Adrenal gland (tissue), 12 donors: ENCODE results near the gene PTX4. TPM values are rescaled to one million over a fixed set of nuclear protein-coding genes. Genes with fewer than 3 reads are reported as not detected.
A peak's percentile ranks its signal among the peaks of the same experiment; 100 is the strongest.

Experiments used
- DNase-seq, 7 donors: peaks; one replicate each; pipeline ENCODE4 v3.0.0-alpha.2; 2019 to 2020
- H3K27ac ChIP-seq, 5 donors: fragments of 200-600 bp; sonication (generic) in 4 of 5; 1 replicate in 3 of 5; 2 replicates in 2 of 5; pipeline versions ENCODE4 v1.5.1 to v1.8.0; 2016 to 2020; ENCODE audit warnings: mild to moderate bottlenecking in 1 of 5
- H3K27me3 ChIP-seq: fragments of 200-600 bp; 2 replicates; pipeline ENCODE4 v1.8.0; 2021
- H3K36me3 ChIP-seq, 2 donors: fragments of 200-600 bp; replicated peaks in 1 of 2; 1 replicate in 1 of 2; 2 replicates in 1 of 2; pipeline versions ENCODE4 v1.5.1 to v1.8.0; 2018 to 2022
- H3K4me1 ChIP-seq, 2 donors: fragments of 200-600 bp; replicated peaks in 1 of 2; 1 replicate in 1 of 2; 2 replicates in 1 of 2; pipeline versions ENCODE4 v1.5.1 to v1.8.0; 2018 to 2021
- H3K4me3 ChIP-seq, 4 donors: fragments of 200-600 bp; sonication (generic) in 3 of 4; one replicate each; pipeline ENCODE4 v1.5.1; 2016 to 2018
- H3K9me3 ChIP-seq, 3 donors: fragments of 200-600 bp; sonication (generic) in 1 of 3; replicated peaks in 1 of 3; 1 replicate in 2 of 3; 2 replicates in 1 of 3; pipeline versions ENCODE4 v1.5.1 to v1.8.0; 2016 to 2021
- POLR2A ChIP-seq, 2 donors: fragments of 450-650 bp; IDR thresholded peaks; one replicate each; pipeline ENCODE4 v1.6.1; 2017; ENCODE audit warnings: antibody characterized with exemption in 2 of 2, mild to moderate bottlenecking in 2 of 2, moderate library complexity in 1 of 2
- WGBS, 4 donors: extraction: QIAGEN DNeasy Blood & Tissue Kit in 2 of 4; methylation state at CpG; one replicate each; pipeline versions ENCODE4 v1.1.5 to v1.1.7; 2013 to 2017; 5-methylcytosine and 5-hydroxymethylcytosine counted together
- intact Hi-C, 2 donors: fragments of 100-400 bp; cut with DNase I; formaldehyde crosslinking; loops; one replicate each; pipeline versions ENCODE4 v1.14.1 to v1.15.0; 2022 to 2023
- polyA plus RNA-seq, 3 donors: library from polyadenylated mRNA; stranded (reverse); fragments of 200-250 nt in 2 of 3; fragments of 350-450 nt in 1 of 3; fragmentation: Illumina TruSeq in 1 of 3; extraction: RNeasy Lipid Tissue Mini Kit (QIAGEN cat#74804) in 1 of 3; gene quantifications; one replicate each; pipeline ENCODE4 v1.2.3, GENCODE V29; 2013 to 2014
- total RNA-seq, 9 donors: library from RNA; depleted of rRNA in 4 of 9; stranded (reverse); fragments of >200 nt in 4 of 9; fragments of 120-200 nt in 1 of 9; fragmentation: NEBNext Ultra II Directional in 1 of 9; extraction: Animal tissue kit (Norgen Biotek cat#: 25700) in 1 of 9; gene quantifications; one replicate each; pipeline versions ENCODE4 v1.1.0 to v1.2.4, GENCODE V29; 2013 to 2023
- TF ChIP-seq, protein P1 (sequence below), 6 experiments: fragments of 450-650 bp in 4 of 6; fragments of 200-600 bp in 2 of 6; sonication (generic) in 1 of 6; IDR thresholded peaks; 1 replicate in 5 of 6; 2 replicates in 1 of 6; pipeline versions ENCODE4 v1.5.1 to v1.8.0; 2016 to 2021; ENCODE audit warnings: antibody characterized with exemption in 6 of 6, mild to moderate bottlenecking in 2 of 6, moderate library complexity in 1 of 6
- donor health status: healthy with polysubstance abuse.
- donor health status: Bipolar disorder and iron deficiency.
- donor health status: DM: yes; HTN: yes; CAD: no.
- donor health status: DM: no; HTN: no; CAD: no.
- donor health status: DM: no; HTN: no; CAD: no.
- donor health status: DM: yes; HTN: yes; CAD: no.

Gene PTX4
- total and polyA plus RNA-seq, 12 donors = 0.16 to 1.4 (median 0.57) TPM; not detected in 4

DNA sequence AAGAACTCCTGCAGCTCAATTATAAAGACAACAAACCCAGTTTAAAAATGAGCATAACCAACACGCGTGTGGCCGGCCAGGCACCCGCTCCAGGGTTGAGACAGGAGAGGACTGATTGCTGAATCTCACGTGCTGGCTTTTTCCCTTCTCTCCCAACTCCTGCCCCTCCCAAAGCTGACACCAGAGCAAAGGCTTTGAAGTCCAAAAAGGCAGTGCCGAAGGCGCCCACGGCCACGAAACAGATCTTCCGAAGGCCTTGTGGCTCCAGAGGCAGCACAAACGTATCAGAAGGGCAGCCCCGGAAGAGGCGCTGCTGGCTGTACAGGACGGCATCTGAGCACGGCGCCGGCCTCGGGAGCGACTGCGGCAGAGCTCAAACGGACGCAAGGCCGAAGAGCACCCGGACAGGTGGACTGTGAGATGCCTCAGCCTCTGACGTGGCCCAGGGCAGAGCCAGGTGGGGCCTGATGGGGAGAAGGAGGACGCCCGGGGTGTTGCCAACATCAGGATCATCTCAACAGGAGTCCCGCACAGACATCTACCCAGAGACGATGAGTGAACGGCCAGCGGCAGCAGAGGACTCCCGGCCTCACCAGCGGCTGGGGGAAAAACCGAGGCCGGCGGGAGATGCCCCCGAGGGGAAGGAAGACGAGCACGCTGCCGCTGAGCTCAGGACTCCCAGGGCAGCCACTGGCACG lies 24.4 kb downstream of the PTX4 start:
- intact Hi-C loops = no loop called here
- Histone ChIP-seq H3K27me3 (no peaks in the 10 kb centered on the region), H3K4me1 (peaks cover 8 to 24% of the 10 kb centered on the region in 2 donors), H3K36me3 (peaks cover 0 to 15% of the 10 kb centered on the region in 2 donors), H3K27ac (peak overlapping the region in 1 of 5 donors; percentile 46), H3K9me3 (no peaks in the 10 kb centered on the region), H3K4me3 (no peak overlapping the region)
- no peak for TF ChIP-seq POLR2A (IDR thresholded peaks at IDR 0.05)
- TF ChIP-seq, protein P1, sequence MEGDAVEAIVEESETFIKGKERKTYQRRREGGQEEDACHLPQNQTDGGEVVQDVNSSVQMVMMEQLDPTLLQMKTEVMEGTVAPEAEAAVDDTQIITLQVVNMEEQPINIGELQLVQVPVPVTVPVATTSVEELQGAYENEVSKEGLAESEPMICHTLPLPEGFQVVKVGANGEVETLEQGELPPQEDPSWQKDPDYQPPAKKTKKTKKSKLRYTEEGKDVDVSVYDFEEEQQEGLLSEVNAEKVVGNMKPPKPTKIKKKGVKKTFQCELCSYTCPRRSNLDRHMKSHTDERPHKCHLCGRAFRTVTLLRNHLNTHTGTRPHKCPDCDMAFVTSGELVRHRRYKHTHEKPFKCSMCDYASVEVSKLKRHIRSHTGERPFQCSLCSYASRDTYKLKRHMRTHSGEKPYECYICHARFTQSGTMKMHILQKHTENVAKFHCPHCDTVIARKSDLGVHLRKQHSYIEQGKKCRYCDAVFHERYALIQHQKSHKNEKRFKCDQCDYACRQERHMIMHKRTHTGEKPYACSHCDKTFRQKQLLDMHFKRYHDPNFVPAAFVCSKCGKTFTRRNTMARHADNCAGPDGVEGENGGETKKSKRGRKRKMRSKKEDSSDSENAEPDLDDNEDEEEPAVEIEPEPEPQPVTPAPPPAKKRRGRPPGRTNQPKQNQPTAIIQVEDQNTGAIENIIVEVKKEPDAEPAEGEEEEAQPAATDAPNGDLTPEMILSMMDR (IDR thresholded peaks at IDR 0.05) = no peak
- peak in 1 of 7 donors; percentile 49 for DNase-seq
- 80 to 90% (median 89%) methylated on average over 30 to 41 of the region's 41 CpGs for WGBS, 4 donors

- WGBS, 4 donors = 57 to 79% (median 61%) methylated on average over 5 to 24 of the region's 24 CpGs
- Histone ChIP-seq H3K36me3 (peaks cover 0 to 42% of the 10 kb centered on the region in 2 donors), H3K4me3 (no peak overlapping the region), H3K27me3 (no peaks in the 10 kb centered on the region), H3K4me1 (peaks cover 0 to 8% of the 10 kb centered on the region in 2 donors), H3K27ac (peak overlapping the region in 3 of 5 donors; percentile 10 to 74 (median 34)), H3K9me3 (no peaks in the 10 kb centered on the region)
- no peak for TF ChIP-seq POLR2A (IDR thresholded peaks at IDR 0.05)
- TF ChIP-seq, protein P1 (IDR thresholded peaks at IDR 0.05) = no peak
- peak in 6 of 7 donors; percentile 43 to 85 (median 59) for DNase-seq
- intact Hi-C loops = no loop called here
Measured at GRCh38 chr16:1461146-1461545, 27.6 kb downstream of the PTX4 start.

GRCh38 chr16:1460602-1461138 lies 28.1 kb downstream of the PTX4 start:
- Histone ChIP-seq H3K27me3 (no peaks in the 10 kb centered on the region), H3K27ac (peak overlapping the region in 3 of 5 donors; percentile 10 to 74 (median 34)), H3K4me3 (no peak overlapping the region), H3K4me1 (peaks cover 0 to 8% of the 10 kb centered on the region in 2 donors), H3K9me3 (no peaks in the 10 kb centered on the region), H3K36me3 (peaks cover 0 to 46% of the 10 kb centered on the region in 2 donors)
- no peak for TF ChIP-seq POLR2A (IDR thresholded peaks at IDR 0.05)
- TF ChIP-seq, protein P1 (IDR thresholded peaks at IDR 0.05) = no peak
- 66 to 90% (median 70%) methylated on average over 2 to 30 of the region's 30 CpGs for WGBS, 4 donors
- peak; percentile 55 to 77 (median 70) for DNase-seq
- intact Hi-C loops = no loop called here

DNA sequence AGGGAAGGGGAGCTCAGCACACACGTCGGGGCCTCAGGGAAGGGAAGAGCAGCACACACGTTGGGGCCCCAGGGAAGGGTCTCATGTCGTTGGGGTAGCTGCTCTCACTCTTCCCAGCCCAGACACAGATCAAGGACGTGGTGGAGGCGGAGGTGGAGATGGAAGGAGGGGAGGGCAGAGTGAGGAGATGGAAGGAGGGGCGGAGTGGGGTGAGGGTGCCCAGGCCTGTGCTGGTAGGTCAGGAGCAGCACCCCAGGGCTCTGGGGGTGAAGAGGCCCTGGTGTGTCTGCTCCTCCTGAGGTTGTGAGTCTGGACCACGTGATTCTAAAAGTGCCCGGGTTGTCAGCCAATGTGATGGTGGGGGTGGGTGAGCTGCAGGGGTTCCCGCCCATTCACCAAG lies 28.8 kb downstream of the PTX4 start:
- DNase-seq = no peak
- Histone ChIP-seq H3K9me3 (no peaks in the 10 kb centered on the region), H3K4me1 (peaks cover 0 to 8% of the 10 kb centered on the region in 2 donors), H3K27me3 (no peaks in the 10 kb centered on the region), H3K27ac (no peak overlapping the region), H3K4me3 (no peak overlapping the region), H3K36me3 (peaks cover 0 to 53% of the 10 kb centered on the region in 2 donors)
- TF ChIP-seq, protein P1 (IDR thresholded peaks at IDR 0.05) = no peak
- TF ChIP-seq POLR2A (IDR thresholded peaks at IDR 0.05) = no peak
- intact Hi-C loops = no loop called here
- 75 to 81% (median 77%) methylated on average over 9 to 10 of the region's 10 CpGs for WGBS, 4 donors
